ENCODE measurements around the gene AVPR1B. TPM values are rescaled to one million over a fixed set of nuclear protein-coding genes. Genes with fewer than 3 reads are reported as not detected.
A peak's percentile ranks its signal among the peaks of the same experiment; 100 is the strongest.

AVPR1B gene
- total and polyA plus RNA-seq, 3 donors from 2014 or later = not detected

DNA sequence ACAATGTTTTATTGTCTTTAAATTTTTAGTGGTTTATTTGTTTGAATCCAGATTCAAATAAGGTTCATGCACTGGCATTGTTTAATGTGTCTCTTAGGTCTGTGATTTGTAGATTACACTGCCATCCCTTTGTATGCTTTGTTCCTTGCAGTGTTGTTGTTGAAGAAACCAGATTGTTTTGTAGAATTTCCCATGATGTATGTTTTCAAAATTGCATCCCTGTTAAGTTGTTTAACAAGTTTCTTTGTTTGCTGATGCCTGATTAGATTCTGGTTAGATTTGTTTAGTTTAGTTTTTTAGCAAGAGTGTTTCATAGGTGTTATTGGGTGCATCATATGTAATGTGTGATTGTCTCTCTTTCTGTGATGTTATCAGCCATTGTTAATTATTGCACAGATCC is 5.5 kb upstream of the AVPR1B start:
- H3K9me3 ChIP-seq = no peaks in the 10 kb centered on the region
- intact Hi-C loops (cut with DNase I; ENCODE audit: low total_unique reads) = no loop called here
- no peak for TF ChIP-seq POLR2A (IDR thresholded peaks at IDR 0.05)
- TF ChIP-seq, protein P1, sequence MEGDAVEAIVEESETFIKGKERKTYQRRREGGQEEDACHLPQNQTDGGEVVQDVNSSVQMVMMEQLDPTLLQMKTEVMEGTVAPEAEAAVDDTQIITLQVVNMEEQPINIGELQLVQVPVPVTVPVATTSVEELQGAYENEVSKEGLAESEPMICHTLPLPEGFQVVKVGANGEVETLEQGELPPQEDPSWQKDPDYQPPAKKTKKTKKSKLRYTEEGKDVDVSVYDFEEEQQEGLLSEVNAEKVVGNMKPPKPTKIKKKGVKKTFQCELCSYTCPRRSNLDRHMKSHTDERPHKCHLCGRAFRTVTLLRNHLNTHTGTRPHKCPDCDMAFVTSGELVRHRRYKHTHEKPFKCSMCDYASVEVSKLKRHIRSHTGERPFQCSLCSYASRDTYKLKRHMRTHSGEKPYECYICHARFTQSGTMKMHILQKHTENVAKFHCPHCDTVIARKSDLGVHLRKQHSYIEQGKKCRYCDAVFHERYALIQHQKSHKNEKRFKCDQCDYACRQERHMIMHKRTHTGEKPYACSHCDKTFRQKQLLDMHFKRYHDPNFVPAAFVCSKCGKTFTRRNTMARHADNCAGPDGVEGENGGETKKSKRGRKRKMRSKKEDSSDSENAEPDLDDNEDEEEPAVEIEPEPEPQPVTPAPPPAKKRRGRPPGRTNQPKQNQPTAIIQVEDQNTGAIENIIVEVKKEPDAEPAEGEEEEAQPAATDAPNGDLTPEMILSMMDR (IDR thresholded peaks at IDR 0.05) = no peak
- no peak for DNase-seq
- peaks cover under 1% of the 10 kb centered on the region for H3K4me1 ChIP-seq
- H3K36me3 ChIP-seq (ENCODE audit: low read depth, missing control alignments) = no peaks in the 10 kb centered on the region
- H3K27me3 ChIP-seq = no peaks in the 10 kb centered on the region
- no peak overlapping the region for H3K4me3 ChIP-seq
- H3K27ac ChIP-seq = no peak overlapping the region

DNA sequence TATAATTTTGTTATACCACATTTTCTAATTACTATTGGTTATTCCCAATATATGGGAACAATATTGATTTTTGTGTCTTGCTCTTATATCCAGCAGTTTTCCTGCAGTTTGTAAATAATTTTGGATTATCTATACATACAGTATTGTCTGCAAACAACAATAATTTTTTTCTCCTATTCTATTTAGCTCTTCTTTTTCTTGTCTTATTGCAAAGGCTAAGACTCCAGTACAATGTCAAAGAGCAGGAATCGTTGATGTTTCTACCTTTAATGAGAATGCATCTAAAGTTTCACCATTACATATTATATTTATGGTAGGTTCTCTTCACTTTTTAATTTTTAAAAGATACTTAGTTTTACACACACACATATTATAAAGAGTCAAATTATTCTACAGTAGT is 4.1 kb upstream of the AVPR1B start:
- Histone ChIP-seq H3K27me3 (no peaks in the 10 kb centered on the region), H3K27ac (no peak overlapping the region), H3K4me3 (no peak overlapping the region), H3K36me3 (ENCODE audit: low read depth, missing control alignments) (no peaks in the 10 kb centered on the region), H3K4me1 (peaks cover 9% of the 10 kb centered on the region), H3K9me3 (no peaks in the 10 kb centered on the region)
- intact Hi-C loops (cut with DNase I; ENCODE audit: low total_unique reads) = no loop called here
- DNase-seq = no peak
- TF ChIP-seq POLR2A (IDR thresholded peaks at IDR 0.05) = no peak
- TF ChIP-seq, protein P1 (IDR thresholded peaks at IDR 0.05) = no peak
- WGBS, 2 donors = 70 to 79% methylated on average over 1 of the region's 1 CpG

DNA sequence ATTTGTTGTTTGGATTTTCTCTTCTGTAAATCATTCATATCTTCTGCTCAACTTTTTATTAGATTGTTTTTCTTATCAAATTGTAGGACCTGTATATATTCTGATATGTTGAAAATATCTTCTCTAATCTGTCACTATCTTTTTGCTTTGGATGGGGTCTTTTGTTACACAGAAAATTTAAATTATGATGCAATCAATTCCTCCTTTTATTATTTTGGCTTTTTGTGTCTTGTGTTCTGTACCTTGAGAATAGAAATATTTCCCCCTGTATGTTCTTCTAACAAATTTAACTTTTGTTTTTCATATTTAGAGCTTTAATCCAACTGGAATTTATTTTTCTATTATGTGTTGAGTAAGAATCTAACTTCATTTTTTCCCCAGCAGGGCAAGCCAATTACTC is 3.2 kb upstream of the AVPR1B start:
- no peak for DNase-seq
- intact Hi-C loops (cut with DNase I; ENCODE audit: low total_unique reads) = no loop called here
- no peaks in the 10 kb centered on the region for H3K27me3 ChIP-seq
- H3K36me3 ChIP-seq (ENCODE audit: low read depth, missing control alignments) = no peaks in the 10 kb centered on the region
- no peak overlapping the region for H3K27ac ChIP-seq
- H3K4me3 ChIP-seq = no peak overlapping the region
- no peaks in the 10 kb centered on the region for H3K9me3 ChIP-seq
- TF ChIP-seq POLR2A (IDR thresholded peaks at IDR 0.05) = no peak
- TF ChIP-seq, protein P1 (IDR thresholded peaks at IDR 0.05) = no peak
- H3K4me1 ChIP-seq = peaks cover 9% of the 10 kb centered on the region

DNA sequence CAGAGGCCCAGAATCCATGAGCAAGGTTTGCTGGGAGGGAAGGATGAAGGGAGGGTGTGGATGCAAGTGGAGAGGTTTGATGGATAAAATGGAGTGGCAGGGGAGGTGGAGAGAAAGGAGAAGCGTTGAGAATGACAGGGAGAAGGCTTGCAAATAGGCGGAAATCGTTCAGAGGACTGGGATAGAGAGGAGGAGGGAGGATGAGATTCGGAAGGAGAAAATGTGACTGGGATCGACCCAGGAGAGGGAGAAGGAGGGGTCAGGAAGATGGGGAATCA is 376 bp downstream of the AVPR1B start:
- 7 to 16% methylated on average over 5 of the region's 5 CpGs for WGBS, 2 donors
- no peaks in the 10 kb centered on the region for H3K27me3 ChIP-seq
- H3K9me3 ChIP-seq = no peaks in the 10 kb centered on the region
- H3K4me3 ChIP-seq = peak overlapping the region in 1 of 2 donors; percentile 29
- TF ChIP-seq, protein P1 (IDR thresholded peaks at IDR 0.05) = no peak
- TF ChIP-seq POLR2A (IDR thresholded peaks at IDR 0.05) = no peak
- DNase-seq = no peak
- no peaks in the 10 kb centered on the region for H3K36me3 ChIP-seq (ENCODE audit: low read depth, missing control alignments)
- intact Hi-C loops (cut with DNase I; ENCODE audit: low total_unique reads) = no loop called here
- no peak overlapping the region for H3K27ac ChIP-seq
- peaks cover 9% of the 10 kb centered on the region for H3K4me1 ChIP-seq

DNA sequence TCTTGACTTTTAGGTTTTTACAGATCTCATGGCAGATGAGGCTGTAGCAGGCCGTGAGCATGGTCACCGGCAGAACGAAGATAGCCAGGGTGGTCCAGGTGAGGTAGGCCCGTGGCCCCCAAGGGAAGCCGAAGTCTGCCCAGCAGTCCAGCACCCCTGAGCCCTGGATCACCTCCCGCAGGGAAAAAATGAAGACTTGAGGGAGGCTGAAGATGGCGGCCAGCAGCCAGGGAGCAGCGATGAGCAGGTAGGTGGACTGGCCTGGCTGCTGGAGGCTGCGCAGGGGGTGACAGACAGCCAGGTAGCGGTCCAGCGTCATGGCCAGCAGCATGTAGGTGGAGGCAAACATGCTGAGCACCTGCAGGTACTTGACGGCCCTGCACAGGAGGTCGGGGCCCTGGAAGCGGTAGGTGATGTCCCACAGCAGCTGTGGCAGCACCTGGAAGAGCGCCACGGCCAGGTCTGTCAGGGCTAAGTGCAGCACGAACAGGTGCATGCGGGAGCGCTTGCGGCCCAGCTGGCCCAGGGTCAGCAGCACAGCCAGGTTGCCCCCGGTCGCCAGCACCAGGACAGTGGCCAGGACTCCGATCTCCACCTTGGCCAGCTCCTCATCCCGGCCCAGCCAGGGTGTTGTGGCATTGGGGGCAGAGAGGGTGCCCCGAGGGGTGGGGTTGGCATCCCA is 856 bp downstream of the AVPR1B start:
- no peak overlapping the region for H3K4me3 ChIP-seq
- H3K36me3 ChIP-seq (ENCODE audit: low read depth, missing control alignments) = no peaks in the 10 kb centered on the region
- WGBS, 2 donors = 82 to 88% methylated on average over 12 to 25 of the region's 25 CpGs
- TF ChIP-seq, protein P1 (IDR thresholded peaks at IDR 0.05) = no peak
- no peak for TF ChIP-seq POLR2A (IDR thresholded peaks at IDR 0.05)
- peaks cover 9% of the 10 kb centered on the region for H3K4me1 ChIP-seq
- no peaks in the 10 kb centered on the region for H3K9me3 ChIP-seq
- intact Hi-C loops (cut with DNase I; ENCODE audit: low total_unique reads) = no loop called here
- H3K27me3 ChIP-seq = no peaks in the 10 kb centered on the region
- no peak for DNase-seq
- no peak overlapping the region for H3K27ac ChIP-seq

Data from testis (tissue), 3 donors.